Type B pancreatic cell (in vitro differentiated cells): Measurements from ENCODE around the gene PIERCE2. TPM values are rescaled to one million over a fixed set of nuclear protein-coding genes. Genes with fewer than 3 reads are reported as not detected.
A peak's percentile ranks its signal among the peaks of the same experiment; 100 is the strongest.
"Not testable (repeated sequence)": the region's sequence is repeated elsewhere in the genome, so short reads cannot be mapped to it uniquely, and the experiment has no call there.

Experiments
- DNase-seq: peaks from one replicate; pipeline ENCODE4 v3.0.0; 2021; ENCODE audit warnings: mixed read lengths; ENCODE audit not compliant: unreplicated experiment; ENCODE audit errors: extremely low spot score
- H3K27ac Mint-ChIP-seq: 2 replicates; pipeline ENCODE4 v1.8.0; 2021; ENCODE audit warnings: mild to moderate bottlenecking, mixed read lengths
- H3K27me3 Mint-ChIP-seq: 2 replicates; pipeline ENCODE4 v1.8.0; 2021; ENCODE audit warnings: mixed read lengths
- H3K36me3 Mint-ChIP-seq: 2 replicates; pipeline ENCODE4 v1.8.0; 2021; ENCODE audit warnings: mixed read lengths
- H3K4me1 Mint-ChIP-seq: one replicate; pipeline ENCODE4 v1.8.0; 2021; ENCODE audit warnings: mixed read lengths; ENCODE audit not compliant: unreplicated experiment
- H3K4me3 Mint-ChIP-seq: 2 replicates; pipeline ENCODE4 v1.8.0; 2021; ENCODE audit warnings: mild to moderate bottlenecking, mixed read lengths
- H3K9me3 Mint-ChIP-seq: 2 replicates; pipeline ENCODE4 v1.8.0; 2021; ENCODE audit warnings: mixed read lengths
- CTCF ChIP-seq: fragments of 200-600 bp; sonication (generic); conservative IDR thresholded peaks from 2 replicates; pipeline ENCODE4 v1.5.0; 2021; ENCODE audit warnings: antibody characterized with exemption, mild to moderate bottlenecking
- microRNA-seq: library from miRNA; unstranded; fragments of <30 nt; microRNA quantifications from one replicate; pipeline ENCODE4, GENCODE V29; 2020
- total RNA-seq: library from RNA; stranded (reverse); gene quantifications from 2 replicates; pipeline ENCODE4 v1.2.1, GENCODE V29; 2021; ENCODE audit warnings: low replicate concordance

The PIERCE2 gene
- total RNA-seq, 1 donor from 2014 or later, result 2.1 TPM

- H3K27me3 Mint-ChIP-seq, H3K9me3 Mint-ChIP-seq, H3K4me1 Mint-ChIP-seq, H3K27ac Mint-ChIP-seq, H3K4me3 Mint-ChIP-seq, DNase-seq: not testable (repeated sequence)
- H3K36me3 Mint-ChIP-seq, result peaks cover 13% of the 10 kb centered on the region
Observed at GRCh38 chr15:55447030-55447394, 38.7 kb downstream of the PIERCE2 start.

- Mint-ChIP-seq H3K27me3 (no peaks in the 10 kb centered on the region), H3K27ac (no peak overlapping the region), H3K36me3 (peaks cover 18% of the 10 kb centered on the region), H3K4me3 (no peak overlapping the region), H3K4me1 (no peaks in the 10 kb centered on the region), H3K9me3 (no peaks in the 10 kb centered on the region)
- no peak for DNase-seq
- no peak for TF ChIP-seq CTCF
Observed at GRCh38 chr15:55457401-55458022, 49.2 kb downstream of the PIERCE2 start.

- peaks cover 33% of the 10 kb centered on the region for H3K36me3 Mint-ChIP-seq
- no peaks in the 10 kb centered on the region for H3K4me1 Mint-ChIP-seq
- no peaks in the 10 kb centered on the region for H3K27me3 Mint-ChIP-seq
- no peak for TF ChIP-seq CTCF
- no peak overlapping the region for H3K4me3 Mint-ChIP-seq
- no peak overlapping the region for H3K27ac Mint-ChIP-seq
- DNase-seq, result no peak
- H3K9me3 Mint-ChIP-seq, result peaks cover 8% of the 10 kb centered on the region
Observed at GRCh38 chr15:55461447-55461846, 53.2 kb downstream of the PIERCE2 start.

- no peaks in the 10 kb centered on the region for H3K4me1 Mint-ChIP-seq
- H3K27ac Mint-ChIP-seq, result no peak overlapping the region
- DNase-seq, result no peak
- peaks cover 14% of the 10 kb centered on the region for H3K36me3 Mint-ChIP-seq
- peaks cover 6% of the 10 kb centered on the region for H3K9me3 Mint-ChIP-seq
- no peak overlapping the region for H3K4me3 Mint-ChIP-seq
- no peak for TF ChIP-seq CTCF
- H3K27me3 Mint-ChIP-seq, result no peaks in the 10 kb centered on the region
Observed at GRCh38 chr15:55468321-55468720, 60.0 kb downstream of the PIERCE2 start.

Small RNA genes lying within 50 kb of the gene (microRNA-seq; reads per million reads assigned to microRNA genes)
- gene MIR628, result 97.5 reads per million, percentile 63 among the genes with 10 or more reads in this experiment

Other genes starting within 250 kb of the PIERCE2 start
- gene RSL24D1, start 211.6 kb upstream of the PIERCE2 start, total RNA-seq, result 65.8 and 68.3 TPM in 2 replicates
- gene RAB27A, start 118.7 kb upstream of the PIERCE2 start, total RNA-seq, result 13.4 and 14.5 TPM in 2 replicates
- gene PIGBOS1, start 89.4 kb upstream of the PIERCE2 start, total RNA-seq, result 10.2 and 11.2 TPM in 2 replicates
- gene PIGB, start 89.3 kb upstream of the PIERCE2 start, total RNA-seq, result 8.4 and 10.2 TPM in 2 replicates
- gene CCPG1, start 136 bp upstream of the PIERCE2 start, total RNA-seq, result 26.5 and 31.0 TPM in 2 replicates
- 2.6 and 5.4 TPM in 2 replicates for gene DNAAF4, start 99.7 kb downstream of the PIERCE2 start, total RNA-seq
- gene PYGO1, start 179.8 kb downstream of the PIERCE2 start, total RNA-seq, result 7.7 and 29.0 TPM in 2 replicates